Pulmonary artery endothelial cell (primary cell): ENCODE measurements around the gene ANKS1B. TPM values are rescaled to one million over a fixed set of nuclear protein-coding genes. Genes with fewer than 3 reads are reported as not detected.

Experiments used
- DNase-seq: peaks from one replicate; pipeline ENCODE4 v3.0.0-alpha.2; 2011; ENCODE audit warnings: low read depth, low spot score
- total RNA-seq: library from RNA; depleted of rRNA; stranded (reverse); fragments of >200 nt; gene quantifications from 2 replicates; pipeline ENCODE4 v1.2.3, GENCODE V29; 2014

ANKS1B gene
- total RNA-seq, 1 donor from 2014 or later: 0.07 TPM

- DNase-seq: no peak
Observed at GRCh38 chr12:99135376-99135775, 849.4 kb downstream of the ANKS1B start.

- no peak for DNase-seq
Observed at GRCh38 chr12:99133401-99133800, 851.3 kb downstream of the ANKS1B start.

- DNase-seq: no peak
Observed at GRCh38 chr12:99131751-99132199, 853.0 kb downstream of the ANKS1B start.

GRCh38 chr12:99130808-99131553 is 853.8 kb downstream of the ANKS1B start:
- DNase-seq: no peak

GRCh38 chr12:99128246-99128802 is 856.4 kb downstream of the ANKS1B start:
- DNase-seq: no peak

GRCh38 chr12:99122959-99123358 is 861.8 kb downstream of the ANKS1B start:
- no peak for DNase-seq

GRCh38 chr12:99122496-99122895 is 862.2 kb downstream of the ANKS1B start:
- DNase-seq: no peak

- no peak for DNase-seq
Observed at GRCh38 chr12:99121546-99121945, 863.2 kb downstream of the ANKS1B start.

- DNase-seq: no peak
Observed at GRCh38 chr12:99119943-99120342, 864.8 kb downstream of the ANKS1B start.

GRCh38 chr12:99119449-99119848 is 865.3 kb downstream of the ANKS1B start:
- DNase-seq: no peak

GRCh38 chr12:99111600-99111999 is 873.1 kb downstream of the ANKS1B start:
- DNase-seq: no peak

- DNase-seq: no peak
Observed at GRCh38 chr12:99110868-99111267, 873.9 kb downstream of the ANKS1B start.

- DNase-seq: no peak
Observed at GRCh38 chr12:99110212-99110611, 874.5 kb downstream of the ANKS1B start.

- no peak for DNase-seq
Observed at GRCh38 chr12:99108924-99109323, 875.8 kb downstream of the ANKS1B start.

- DNase-seq: no peak
Observed at GRCh38 chr12:99099786-99100185, 885.0 kb downstream of the ANKS1B start.

GRCh38 chr12:99097171-99097570 is 887.6 kb downstream of the ANKS1B start:
- no peak for DNase-seq

GRCh38 chr12:99093166-99093565 is 891.6 kb downstream of the ANKS1B start:
- no peak for DNase-seq

- no peak for DNase-seq
Observed at GRCh38 chr12:99092100-99092851, 892.5 kb downstream of the ANKS1B start.

GRCh38 chr12:99087278-99087677 is 897.5 kb downstream of the ANKS1B start:
- DNase-seq: no peak

GRCh38 chr12:99079811-99080210 is 904.9 kb downstream of the ANKS1B start:
- no peak for DNase-seq

- DNase-seq: no peak
Observed at GRCh38 chr12:99068993-99069747, 915.6 kb downstream of the ANKS1B start.
